Astrocyte (in vitro differentiated cells and primary cell): ENCODE measurements around the gene DAPK3. TPM values are rescaled to one million over a fixed set of nuclear protein-coding genes. Genes with fewer than 3 reads are reported as not detected.

Experiments used
- DNase-seq: peaks from one replicate; pipeline ENCODE4 v3.0.0-alpha.2; 2010; ENCODE audit warnings: low read depth
- FAIRE-seq: peaks from 2 replicates; lab custom pipeline; 2011; peaks lifted over from hg19 to GRCh38; lab: Jason Lieb, UNC
- H2AFZ ChIP-seq: 2 replicates; pipeline ENCODE4 v1.6.0; 2012; ENCODE audit warnings: low read depth, low read length, inconsistent platforms
- H3K27ac ChIP-seq: 2 replicates; pipeline ENCODE4 v1.5.1; 2011; ENCODE audit warnings: low read depth, low read length, inconsistent platforms
- H3K27me3 ChIP-seq: 2 replicates; pipeline ENCODE4 v1.6.0; 2011; ENCODE audit warnings: low read length, inconsistent platforms; ENCODE audit not compliant: insufficient read depth
- H3K36me3 ChIP-seq: 2 replicates; pipeline ENCODE4 v1.5.1; 2011; ENCODE audit warnings: low read length, inconsistent platforms; ENCODE audit not compliant: insufficient read depth
- H3K4me1 ChIP-seq: 2 replicates; pipeline ENCODE4 v1.5.1; 2011; ENCODE audit warnings: low read length, inconsistent platforms; ENCODE audit not compliant: insufficient read depth
- H3K4me2 ChIP-seq: 2 replicates; pipeline ENCODE4 v1.6.0; 2012; ENCODE audit warnings: low read length, inconsistent platforms
- H3K4me3 ChIP-seq: 2 replicates; pipeline ENCODE4 v1.5.1; 2011; ENCODE audit warnings: low read depth, mild to moderate bottlenecking, low read length, inconsistent platforms; ENCODE audit not compliant: insufficient read depth
- H3K79me2 ChIP-seq: 2 replicates; pipeline ENCODE4 v1.6.0; 2012; ENCODE audit warnings: mild to moderate bottlenecking, low read length, inconsistent platforms; ENCODE audit not compliant: insufficient read depth
- H3K9ac ChIP-seq: 2 replicates; pipeline ENCODE4 v1.6.0; 2012; ENCODE audit warnings: mild to moderate bottlenecking, low read length, inconsistent platforms
- H3K9me3 ChIP-seq: 2 replicates; pipeline ENCODE4 v1.5.1; 2012; ENCODE audit warnings: low read depth, mild to moderate bottlenecking, low read length, inconsistent platforms; ENCODE audit not compliant: insufficient read depth
- H4K20me1 ChIP-seq: 2 replicates; pipeline ENCODE4 v1.6.0; 2012; ENCODE audit warnings: low read length, inconsistent platforms; ENCODE audit not compliant: insufficient read depth
- H3K27ac Mint-ChIP-seq: one replicate; pipeline ENCODE4 v1.8.0; 2021; ENCODE audit warnings: mild to moderate bottlenecking, mixed read lengths; ENCODE audit not compliant: unreplicated experiment
- H3K27me3 Mint-ChIP-seq: one replicate; pipeline ENCODE4 v1.8.0; 2021; ENCODE audit warnings: low read depth, mixed read lengths; ENCODE audit not compliant: unreplicated experiment
- H3K36me3 Mint-ChIP-seq: one replicate; pipeline ENCODE4 v1.8.0; 2021; ENCODE audit warnings: low read depth, mixed read lengths; ENCODE audit not compliant: unreplicated experiment
- H3K4me1 Mint-ChIP-seq: one replicate; pipeline ENCODE4 v1.8.0; 2021; ENCODE audit warnings: low read depth, mixed read lengths; ENCODE audit not compliant: unreplicated experiment
- H3K4me3 Mint-ChIP-seq: one replicate; pipeline ENCODE4 v1.8.0; 2021; ENCODE audit warnings: mild to moderate bottlenecking, moderate library complexity, mixed read lengths; ENCODE audit not compliant: unreplicated experiment
- H3K9me3 Mint-ChIP-seq: one replicate; pipeline ENCODE4 v1.8.0; 2021; ENCODE audit warnings: mild to moderate bottlenecking, mixed read lengths; ENCODE audit not compliant: unreplicated experiment
- EZH2 ChIP-seq: IDR thresholded peaks from 2 replicates; pipeline ENCODE4 v1.6.1; 2012; ENCODE audit warnings: mild to moderate bottlenecking, low read length, inconsistent platforms; ENCODE audit not compliant: insufficient read depth
- total RNA-seq: library from RNA; stranded (reverse); gene quantifications from 2 replicates; pipeline ENCODE4 v1.2.1, GENCODE V29; 2021
- TF ChIP-seq, protein P1 (sequence below): IDR thresholded peaks from 2 replicates; pipeline ENCODE4 v1.5.1; 2011; ENCODE audit warnings: low read depth, mild to moderate bottlenecking, inconsistent platforms, low read length, moderate library complexity; ENCODE audit not compliant: insufficient read depth

Gene DAPK3
- total RNA-seq, 1 donor from 2014 or later = 264 TPM

DNA sequence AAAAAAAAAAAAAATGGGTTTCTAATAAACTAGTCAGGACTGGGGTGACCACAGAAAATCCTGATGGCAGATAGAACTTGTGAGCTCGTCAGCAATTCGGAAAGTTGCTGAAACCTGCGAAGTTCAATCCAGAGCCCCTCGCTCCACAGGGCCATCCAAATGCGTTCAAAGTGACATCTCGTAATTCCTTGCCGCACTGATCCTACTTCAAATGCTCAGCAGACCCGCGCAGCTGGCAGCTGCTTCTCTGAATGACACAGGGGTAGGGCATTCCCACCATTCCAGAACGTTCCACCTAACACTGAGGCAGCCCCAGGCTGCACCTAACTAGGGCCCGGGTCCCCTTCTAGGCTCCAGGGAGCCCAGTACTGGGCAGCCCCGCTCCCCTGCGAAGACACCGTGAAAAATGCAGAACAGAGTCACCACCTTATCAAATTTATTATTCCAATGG, 4.8 kb upstream of the DAPK3 start:
- H3K27ac ChIP-seq = no peak overlapping the region
- no peak for FAIRE-seq
- peaks cover 14% of the 10 kb centered on the region for H3K36me3 Mint-ChIP-seq

DNA sequence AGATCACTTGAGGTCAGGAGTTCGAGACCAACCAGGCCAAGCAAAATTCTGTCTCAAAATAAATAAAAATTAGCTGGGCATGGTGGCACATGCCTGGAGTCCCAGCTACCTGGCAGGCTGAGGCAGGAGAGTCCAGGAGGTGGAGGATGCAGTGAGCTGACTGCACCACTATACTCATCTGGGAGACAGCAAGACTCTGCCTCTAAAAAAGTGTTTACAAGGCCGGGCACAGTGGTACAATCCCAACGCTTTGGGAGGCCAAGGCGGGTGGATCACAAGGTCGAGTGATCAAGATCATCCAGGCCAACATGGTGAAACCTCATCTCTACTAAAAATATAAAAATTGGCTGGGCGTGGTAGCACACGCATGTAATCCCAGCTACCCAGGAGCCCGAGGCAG, 4.2 kb upstream of the DAPK3 start:
- H2AFZ ChIP-seq = no peak overlapping the region
- no peak overlapping the region for H3K27ac ChIP-seq
- peaks cover 58% of the 10 kb centered on the region for H3K79me2 ChIP-seq
- peak overlapping the region; percentile 87 for H3K27ac Mint-ChIP-seq
- H3K4me1 ChIP-seq = peaks cover 23% of the 10 kb centered on the region
- TF ChIP-seq EZH2 = no peak
- TF ChIP-seq, protein P1, sequence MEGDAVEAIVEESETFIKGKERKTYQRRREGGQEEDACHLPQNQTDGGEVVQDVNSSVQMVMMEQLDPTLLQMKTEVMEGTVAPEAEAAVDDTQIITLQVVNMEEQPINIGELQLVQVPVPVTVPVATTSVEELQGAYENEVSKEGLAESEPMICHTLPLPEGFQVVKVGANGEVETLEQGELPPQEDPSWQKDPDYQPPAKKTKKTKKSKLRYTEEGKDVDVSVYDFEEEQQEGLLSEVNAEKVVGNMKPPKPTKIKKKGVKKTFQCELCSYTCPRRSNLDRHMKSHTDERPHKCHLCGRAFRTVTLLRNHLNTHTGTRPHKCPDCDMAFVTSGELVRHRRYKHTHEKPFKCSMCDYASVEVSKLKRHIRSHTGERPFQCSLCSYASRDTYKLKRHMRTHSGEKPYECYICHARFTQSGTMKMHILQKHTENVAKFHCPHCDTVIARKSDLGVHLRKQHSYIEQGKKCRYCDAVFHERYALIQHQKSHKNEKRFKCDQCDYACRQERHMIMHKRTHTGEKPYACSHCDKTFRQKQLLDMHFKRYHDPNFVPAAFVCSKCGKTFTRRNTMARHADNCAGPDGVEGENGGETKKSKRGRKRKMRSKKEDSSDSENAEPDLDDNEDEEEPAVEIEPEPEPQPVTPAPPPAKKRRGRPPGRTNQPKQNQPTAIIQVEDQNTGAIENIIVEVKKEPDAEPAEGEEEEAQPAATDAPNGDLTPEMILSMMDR = no peak
- no peak overlapping the region for H3K9ac ChIP-seq
- no peaks in the 10 kb centered on the region for H3K9me3 Mint-ChIP-seq
- H3K27me3 Mint-ChIP-seq = no peaks in the 10 kb centered on the region
- no peak for DNase-seq
- H3K36me3 Mint-ChIP-seq = peaks cover 15% of the 10 kb centered on the region
- no peak overlapping the region for H3K4me3 ChIP-seq
- H3K9me3 ChIP-seq = no peaks in the 10 kb centered on the region
- no peak for FAIRE-seq
- H3K27me3 ChIP-seq = no peaks in the 10 kb centered on the region
- peaks cover 73% of the 10 kb centered on the region for H4K20me1 ChIP-seq
- no peak overlapping the region for H3K4me3 Mint-ChIP-seq
- no peak overlapping the region for H3K4me2 ChIP-seq
- H3K36me3 ChIP-seq = peaks cover 45% of the 10 kb centered on the region
- peaks cover 22% of the 10 kb centered on the region for H3K4me1 Mint-ChIP-seq

More for the DNA sequence above, 4.8 kb upstream of the DAPK3 start:
- Histone ChIP-seq H2AFZ (no peak overlapping the region), H3K36me3 (peaks cover 50% of the 10 kb centered on the region), H3K79me2 (peaks cover 58% of the 10 kb centered on the region), H3K9me3 (no peaks in the 10 kb centered on the region), H3K4me1 (peaks cover 23% of the 10 kb centered on the region), H3K27me3 (no peaks in the 10 kb centered on the region), H3K4me3 (no peak overlapping the region), H4K20me1 (peaks cover 73% of the 10 kb centered on the region), H3K4me2 (no peak overlapping the region), H3K9ac (no peak overlapping the region)
- TF ChIP-seq, protein P1 = no peak
- no peak for TF ChIP-seq EZH2
- no peak for DNase-seq
- no peak overlapping the region for H3K4me3 Mint-ChIP-seq
- peaks cover 22% of the 10 kb centered on the region for H3K4me1 Mint-ChIP-seq
- H3K27me3 Mint-ChIP-seq = no peaks in the 10 kb centered on the region
- peak overlapping the region; percentile 87 for H3K27ac Mint-ChIP-seq
- no peaks in the 10 kb centered on the region for H3K9me3 Mint-ChIP-seq

DNA sequence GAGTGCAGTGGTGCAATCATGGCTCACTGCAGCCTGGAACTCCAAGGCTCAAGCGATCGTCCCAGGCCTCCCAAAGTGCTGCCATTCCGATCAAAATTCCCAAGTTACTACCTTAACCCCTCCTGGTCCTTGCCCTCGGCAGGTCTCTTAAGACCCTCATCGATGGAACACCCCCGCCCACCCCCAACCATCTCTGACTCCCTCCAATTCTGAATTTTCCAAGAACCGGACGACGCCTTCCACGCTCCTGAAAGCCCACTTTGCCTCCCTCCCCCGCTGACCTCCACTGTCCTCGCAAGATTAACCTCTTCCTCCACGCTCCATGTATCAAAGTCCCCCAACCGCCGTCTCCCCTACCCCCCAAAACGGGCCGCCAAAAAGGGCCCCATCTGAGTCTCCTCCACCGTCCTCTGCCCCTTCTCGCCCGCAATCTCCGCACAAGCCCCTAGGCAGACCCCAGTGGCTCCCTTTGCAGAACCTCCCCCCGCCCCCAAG, 539 bp downstream of the DAPK3 start:
- peak overlapping the region; percentile 99 for H3K4me2 ChIP-seq
- H3K27ac ChIP-seq = peak overlapping the region; percentile 93
- H3K4me3 ChIP-seq = peak overlapping the region; percentile 87
- H2AFZ ChIP-seq = no peak overlapping the region
- TF ChIP-seq EZH2 = no peak
- TF ChIP-seq, protein P1 = no peak
- FAIRE-seq (no peak), DNase-seq (no peak)
- H3K36me3 ChIP-seq = peaks cover 25% of the 10 kb centered on the region
- H3K4me1 ChIP-seq = peaks cover 29% of the 10 kb centered on the region
- H3K27ac Mint-ChIP-seq = peak overlapping the region; percentile 97
- H3K9me3 ChIP-seq = no peaks in the 10 kb centered on the region
- H4K20me1 ChIP-seq = peaks cover 70% of the 10 kb centered on the region
- no peaks in the 10 kb centered on the region for H3K27me3 Mint-ChIP-seq
- H3K9me3 Mint-ChIP-seq = no peaks in the 10 kb centered on the region
- peak overlapping the region; percentile 96 for H3K4me3 Mint-ChIP-seq
- peaks cover 51% of the 10 kb centered on the region for H3K79me2 ChIP-seq
- H3K27me3 ChIP-seq = no peaks in the 10 kb centered on the region
- H3K4me1 Mint-ChIP-seq = peaks cover 25% of the 10 kb centered on the region
- peak overlapping the region; percentile 100 for H3K9ac ChIP-seq
- H3K36me3 Mint-ChIP-seq = peaks cover 12% of the 10 kb centered on the region
